Measurements from ENCODE around the gene NXPH3.

NXPH3 gene

DNA sequence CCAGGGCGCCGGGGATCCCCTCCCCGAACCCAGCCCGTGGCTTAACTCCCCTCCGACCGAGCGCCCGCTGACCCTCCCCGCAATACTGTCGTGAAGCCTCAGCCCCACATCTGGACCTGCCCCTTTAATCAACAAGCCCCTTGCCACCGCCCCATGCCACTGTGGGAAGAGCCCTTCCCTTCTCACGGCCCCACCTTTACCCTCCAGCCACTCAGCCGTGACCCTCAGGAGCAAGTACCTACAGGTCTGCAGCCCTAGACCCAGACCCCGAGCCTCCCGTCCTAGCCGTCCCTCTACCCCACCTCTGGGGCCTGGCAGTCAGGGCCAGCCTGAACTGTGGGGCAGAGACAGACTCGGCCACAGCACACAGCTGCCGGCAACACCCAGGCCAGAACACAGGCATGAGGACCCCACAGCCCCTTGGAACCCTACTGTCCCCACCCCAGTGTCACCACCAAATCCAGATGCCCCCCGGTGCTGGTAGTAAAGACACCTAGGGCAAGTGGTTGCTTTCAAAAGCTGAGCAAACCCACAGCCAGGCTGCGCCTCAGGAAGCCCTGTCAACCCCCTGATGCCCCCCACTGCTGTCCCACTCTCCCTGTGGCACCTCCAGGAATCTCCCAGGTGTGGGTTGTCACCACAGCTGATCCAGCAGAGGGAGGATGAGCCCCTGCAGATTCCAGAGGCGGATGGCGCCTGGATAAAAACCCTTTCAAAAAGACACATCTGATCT, 1.4 kb downstream of the NXPH3 start:
- H3K27me3 ChIP-seq (replicated peaks) = peaks cover 8% of the 10 kb centered on the region
- H3K4me3 ChIP-seq (ENCODE audit: low read depth, low read length) = peak overlapping the region; percentile 56
- H3K27ac ChIP-seq = no peak overlapping the region
- DNase-seq = no peak
- TF ChIP-seq CTCF (IDR thresholded peaks at IDR 0.05; ENCODE audit: low read depth, low read length, missing control alignments) = no peak
- no peaks in the 10 kb centered on the region for H3K36me3 ChIP-seq (replicated peaks)
- in situ Hi-C loops (cut with HindIII; ENCODE audit: low pct_ligation_motif_present, low sequenced_read_pairs) = no loop called here

- H3K27ac ChIP-seq = no peak overlapping the region
- in situ Hi-C loops (cut with HindIII; ENCODE audit: low pct_ligation_motif_present, low sequenced_read_pairs) = no loop called here
Measured at GRCh38 chr17:49577650-49577934, 1.9 kb downstream of the NXPH3 start.

DNA sequence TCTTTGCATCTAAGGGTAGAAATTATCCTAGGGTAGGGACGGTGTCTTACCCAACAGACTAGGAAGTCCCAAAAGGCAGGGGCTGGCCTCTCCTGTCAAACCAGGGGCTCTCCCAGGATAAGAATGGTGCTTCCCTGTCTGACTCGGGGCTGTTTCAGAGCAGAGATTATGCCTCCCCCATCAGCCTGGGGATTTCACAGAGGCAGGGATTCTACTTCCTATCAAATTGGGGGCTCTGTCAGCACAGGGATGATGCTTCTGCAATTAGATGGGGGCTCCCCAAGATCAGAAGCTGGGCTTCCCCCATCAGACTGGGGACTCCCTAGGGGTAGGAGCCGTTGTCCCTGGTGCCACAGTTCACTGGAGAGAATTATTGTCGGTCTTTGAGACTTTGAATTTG, 2.3 kb downstream of the NXPH3 start:
- peaks cover 8% of the 10 kb centered on the region for H3K27me3 ChIP-seq (replicated peaks)
- in situ Hi-C loops (cut with HindIII; ENCODE audit: low pct_ligation_motif_present, low sequenced_read_pairs) = no loop called here
- no peaks in the 10 kb centered on the region for H3K36me3 ChIP-seq (replicated peaks)
- H3K27ac ChIP-seq = no peak overlapping the region
- no peak overlapping the region for H3K4me3 ChIP-seq (ENCODE audit: low read depth, low read length)
- TF ChIP-seq CTCF (IDR thresholded peaks at IDR 0.05; ENCODE audit: low read depth, low read length, missing control alignments) = no peak
- no peak for DNase-seq

More at GRCh38 chr17:49577650-49577934, 1.9 kb downstream of the NXPH3 start:
- Histone ChIP-seq H3K4me3 (ENCODE audit: low read depth, low read length) (no peak overlapping the region), H3K36me3 (replicated peaks) (no peaks in the 10 kb centered on the region), H3K27me3 (replicated peaks) (peaks cover 8% of the 10 kb centered on the region)
- DNase-seq = no peak
- TF ChIP-seq CTCF (IDR thresholded peaks at IDR 0.05; ENCODE audit: low read depth, low read length, missing control alignments) = no peak

DNA sequence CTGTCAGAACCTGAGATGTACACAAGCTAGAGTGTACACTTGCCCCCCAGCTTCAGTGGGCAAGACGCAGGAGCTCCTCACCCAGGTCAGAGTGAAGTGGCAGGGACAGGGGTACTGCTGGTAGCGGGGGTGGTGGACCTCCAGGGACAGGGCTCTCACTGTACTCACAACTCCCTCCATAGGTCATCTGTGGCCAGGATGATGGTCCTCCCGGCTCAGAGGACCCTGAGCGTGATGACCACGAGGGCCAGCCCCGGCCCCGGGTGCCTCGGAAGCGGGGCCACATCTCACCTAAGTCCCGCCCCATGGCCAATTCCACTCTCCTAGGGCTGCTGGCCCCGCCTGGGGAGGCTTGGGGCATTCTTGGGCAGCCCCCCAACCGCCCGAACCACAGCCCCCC, 2.7 kb downstream of the NXPH3 start:
- TF ChIP-seq CTCF (IDR thresholded peaks at IDR 0.05; ENCODE audit: low read depth, low read length, missing control alignments) = no peak
- H3K36me3 ChIP-seq (replicated peaks) = no peaks in the 10 kb centered on the region
- H3K4me3 ChIP-seq (ENCODE audit: low read depth, low read length) = no peak overlapping the region
- no peak overlapping the region for H3K27ac ChIP-seq
- DNase-seq = no peak
- H3K27me3 ChIP-seq (replicated peaks) = peaks cover 8% of the 10 kb centered on the region
- in situ Hi-C loops (cut with HindIII; ENCODE audit: low pct_ligation_motif_present, low sequenced_read_pairs) = no loop called here

DNA sequence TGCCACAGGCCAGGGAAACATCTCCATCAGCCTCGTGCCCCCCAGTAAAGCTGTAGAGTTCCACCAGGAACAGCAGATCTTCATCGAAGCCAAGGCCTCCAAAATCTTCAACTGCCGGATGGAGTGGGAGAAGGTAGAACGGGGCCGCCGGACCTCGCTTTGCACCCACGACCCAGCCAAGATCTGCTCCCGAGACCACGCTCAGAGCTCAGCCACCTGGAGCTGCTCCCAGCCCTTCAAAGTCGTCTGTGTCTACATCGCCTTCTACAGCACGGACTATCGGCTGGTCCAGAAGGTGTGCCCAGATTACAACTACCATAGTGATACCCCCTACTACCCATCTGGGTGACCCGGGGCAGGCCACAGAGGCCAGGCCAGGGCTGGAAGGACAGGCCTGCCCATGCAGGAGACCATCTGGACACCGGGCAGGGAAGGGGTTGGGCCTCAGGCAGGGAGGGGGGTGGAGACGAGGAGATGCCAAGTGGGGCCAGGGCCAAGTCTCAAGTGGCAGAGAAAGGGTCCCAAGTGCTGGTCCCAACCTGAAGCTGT, 3.4 kb downstream of the NXPH3 start:
- in situ Hi-C loops (cut with HindIII; ENCODE audit: low pct_ligation_motif_present, low sequenced_read_pairs) = no loop called here
- Histone ChIP-seq H3K27me3 (replicated peaks) (peaks cover 8% of the 10 kb centered on the region), H3K36me3 (replicated peaks) (no peaks in the 10 kb centered on the region), H3K27ac (no peak overlapping the region), H3K4me3 (ENCODE audit: low read depth, low read length) (no peak overlapping the region)
- TF ChIP-seq CTCF (IDR thresholded peaks at IDR 0.05; ENCODE audit: low read depth, low read length, missing control alignments) = no peak
- DNase-seq = no peak

- Histone ChIP-seq H3K27me3 (replicated peaks) (peaks cover 8% of the 10 kb centered on the region), H3K27ac (no peak overlapping the region), H3K36me3 (replicated peaks) (no peaks in the 10 kb centered on the region), H3K4me3 (ENCODE audit: low read depth, low read length) (no peak overlapping the region)
- in situ Hi-C loops (cut with HindIII; ENCODE audit: low pct_ligation_motif_present, low sequenced_read_pairs) = no loop called here
- no peak for DNase-seq
- TF ChIP-seq CTCF (IDR thresholded peaks at IDR 0.05; ENCODE audit: low read depth, low read length, missing control alignments) = no peak
Measured at GRCh38 chr17:49579522-49579921, 3.9 kb downstream of the NXPH3 start.
